SK-N-SH treated with all-trans-retinoic acid at 6 μM for 48 hours (cell line): ENCODE results near the gene MOCOS.

Experiments used
- ATAC-seq: fragments of 200-7000 bp; cut with Tn5 transposase; 3 replicates; pipeline ENCODE4 v1.9.1; 2020; ENCODE audit warnings: mild to moderate bottlenecking, moderate library complexity
- ARNTL ChIP-seq: fragments of 450-650 bp; formaldehyde crosslinking; IDR thresholded peaks from 2 replicates; pipeline ENCODE4 v1.5.0; 2020; ENCODE audit warnings: low read depth, mild to moderate bottlenecking, moderate library complexity, borderline replicate concordance
- BACH2 ChIP-seq: fragments of 250-450 bp; sonication (Bioruptor Pico); IDR thresholded peaks from 2 replicates; pipeline ENCODE4 v1.9.0; 2021; ENCODE audit warnings: mild to moderate bottlenecking, borderline replicate concordance
- CREB5 ChIP-seq: fragments of 250-450 bp; sonication (Bioruptor Pico); IDR thresholded peaks from 2 replicates; pipeline ENCODE4 v1.5.1; 2020; ENCODE audit warnings: low read depth, mild to moderate bottlenecking, moderate library complexity
- CSDC2 ChIP-seq: fragments of 250-450 bp; sonication (Bioruptor Pico); IDR thresholded peaks from 2 replicates; pipeline ENCODE4 v1.5.0; 2020; ENCODE audit warnings: mild to moderate bottlenecking, moderate library complexity
- CSRNP3 ChIP-seq: fragments of 250-450 bp; sonication (Bioruptor Pico); IDR thresholded peaks from 2 replicates; pipeline ENCODE4 v1.5.1; 2021; ENCODE audit warnings: mild to moderate bottlenecking, moderate library complexity
- ESRRG ChIP-seq: fragments of 250-450 bp; sonication (Bioruptor Pico); IDR thresholded peaks from 2 replicates; pipeline ENCODE4 v1.6.1; 2021; ENCODE audit warnings: mild to moderate bottlenecking
- GLIS3 ChIP-seq: fragments of 250-450 bp; sonication (Bioruptor Pico); IDR thresholded peaks from 2 replicates; pipeline ENCODE4 v1.5.0; 2020; ENCODE audit warnings: mild to moderate bottlenecking, moderate library complexity
- ISL1 ChIP-seq: fragments of 250-450 bp; sonication (Bioruptor Pico); IDR thresholded peaks from 2 replicates; pipeline ENCODE4 v2.1.2; 2022; ENCODE audit warnings: mild to moderate bottlenecking, moderate library complexity
- OSR1 ChIP-seq: fragments of 250-450 bp; sonication (Bioruptor Pico); IDR thresholded peaks from 2 replicates; pipeline ENCODE4 v1.8.0; 2022; ENCODE audit warnings: moderate library complexity, mild to moderate bottlenecking, inconsistent platforms
- PATZ1 ChIP-seq: fragments of 250-450 bp; sonication (Bioruptor Pico); IDR thresholded peaks from 2 replicates; pipeline ENCODE4 v1.8.0; 2020; ENCODE audit warnings: mild to moderate bottlenecking, moderate library complexity, borderline replicate concordance
- POU6F1 ChIP-seq: fragments of 250-450 bp; sonication (Bioruptor Pico); IDR thresholded peaks from 2 replicates; pipeline ENCODE4 v1.8.0; 2021; ENCODE audit warnings: low read depth, mild to moderate bottlenecking, moderate library complexity, borderline replicate concordance
- PPARA ChIP-seq: fragments of 250-450 bp; sonication (Bioruptor Pico); IDR thresholded peaks from 2 replicates; pipeline ENCODE4 v1.5.0; 2020; ENCODE audit warnings: mild to moderate bottlenecking, borderline replicate concordance
- RARB ChIP-seq: fragments of 250-450 bp; sonication (Bioruptor Pico); IDR thresholded peaks from 2 replicates; pipeline ENCODE4 v1.8.0; 2021; ENCODE audit warnings: mild to moderate bottlenecking, moderate library complexity
- TCF4 ChIP-seq: fragments of 250-450 bp; sonication (Bioruptor Pico); IDR thresholded peaks from 2 replicates; pipeline ENCODE4 v1.8.0; 2021; ENCODE audit warnings: mild to moderate bottlenecking, moderate library complexity, borderline replicate concordance
- TOX ChIP-seq: fragments of 250-450 bp; sonication (Bioruptor Pico); IDR thresholded peaks from 2 replicates; pipeline ENCODE4 v1.8.0; 2021; ENCODE audit warnings: mild to moderate bottlenecking, moderate library complexity, borderline replicate concordance
- TSHZ2 ChIP-seq: fragments of 250-450 bp; sonication (Bioruptor Pico); IDR thresholded peaks from 2 replicates; pipeline ENCODE4 v1.5.0; 2020; ENCODE audit warnings: mild to moderate bottlenecking, moderate library complexity
- ZC3H10 ChIP-seq: fragments of 250-450 bp; sonication (Bioruptor Pico); IDR thresholded peaks from 2 replicates; pipeline ENCODE4 v1.5.1; 2021; ENCODE audit warnings: mild to moderate bottlenecking, moderate library complexity
- ZFP30 ChIP-seq: fragments of 450-650 bp; formaldehyde crosslinking; IDR thresholded peaks from 2 replicates; pipeline ENCODE4 v1.5.0; 2022; ENCODE audit warnings: mild to moderate bottlenecking, moderate library complexity
- ZNF565 ChIP-seq: fragments of 450-650 bp; formaldehyde crosslinking; conservative IDR thresholded peaks from 2 replicates; pipeline ENCODE4 v1.5.0; 2020; ENCODE audit warnings: low read depth, mild to moderate bottlenecking, moderate library complexity
- ZNF8 ChIP-seq: fragments of 450-650 bp; formaldehyde crosslinking; IDR thresholded peaks from 2 replicates; pipeline ENCODE4 v1.5.0; 2020; ENCODE audit warnings: mild to moderate bottlenecking, moderate library complexity

MOCOS gene

GRCh38 chr18:36294031-36294430, 106.7 kb downstream of the MOCOS start (continued):
- no peak for TF ChIP-seq POU6F1 (CRISPR knock-in tag)

GRCh38 chr18:36295214-36295613, 107.9 kb downstream of the MOCOS start:
- ATAC-seq, result no peak
- no peak for TF ChIP-seq ISL1
- TF ChIP-seq PATZ1 (CRISPR knock-in tag), result no peak
- no peak for TF ChIP-seq BACH2 (CRISPR knock-in tag)
- no peak for TF ChIP-seq TCF4 (CRISPR knock-in tag)
- TF ChIP-seq TSHZ2 (CRISPR knock-in tag), result no peak
- TF ChIP-seq ESRRG (CRISPR knock-in tag), result no peak
- TF ChIP-seq GLIS3 (CRISPR knock-in tag), result no peak
- TF ChIP-seq POU6F1 (CRISPR knock-in tag), result no peak
- TF ChIP-seq CREB5, result no peak
- TF ChIP-seq PPARA (CRISPR knock-in tag), result no peak
- TF ChIP-seq TOX (CRISPR knock-in tag), result no peak
- no peak for TF ChIP-seq CSDC2 (CRISPR knock-in tag)
- no peak for TF ChIP-seq ZNF565
- no peak for TF ChIP-seq ZFP30
- TF ChIP-seq ZC3H10, result no peak
- no peak for TF ChIP-seq OSR1 (CRISPR knock-in tag)

GRCh38 chr18:36295880-36296301, 108.6 kb downstream of the MOCOS start:
- no peak; the same call in 2 of the 3 replicates for ATAC-seq
- TF ChIP-seq ARNTL (CRISPR knock-in tag) (no peak), ZNF8 (CRISPR knock-in tag) (no peak), CSDC2 (CRISPR knock-in tag) (no peak), TCF4 (CRISPR knock-in tag) (no peak), ZC3H10 (no peak), ZFP30 (no peak), CREB5 (no peak), PATZ1 (CRISPR knock-in tag) (no peak), TSHZ2 (CRISPR knock-in tag) (no peak), GLIS3 (CRISPR knock-in tag) (no peak), PPARA (CRISPR knock-in tag) (no peak), ZNF565 (no peak), RARB (CRISPR knock-in tag) (no peak), CSRNP3 (CRISPR knock-in tag) (no peak)
